ENCODE results near the gene NFAT5.
"Not testable (repeated sequence)": the region's sequence is repeated elsewhere in the genome, so short reads cannot be mapped to it uniquely, and the experiment has no call there.

NFAT5 gene

GRCh38 chr16:69643997-69644396, 78.2 kb downstream of the NFAT5 start:
- DNase-seq = not testable (repeated sequence)

DNA sequence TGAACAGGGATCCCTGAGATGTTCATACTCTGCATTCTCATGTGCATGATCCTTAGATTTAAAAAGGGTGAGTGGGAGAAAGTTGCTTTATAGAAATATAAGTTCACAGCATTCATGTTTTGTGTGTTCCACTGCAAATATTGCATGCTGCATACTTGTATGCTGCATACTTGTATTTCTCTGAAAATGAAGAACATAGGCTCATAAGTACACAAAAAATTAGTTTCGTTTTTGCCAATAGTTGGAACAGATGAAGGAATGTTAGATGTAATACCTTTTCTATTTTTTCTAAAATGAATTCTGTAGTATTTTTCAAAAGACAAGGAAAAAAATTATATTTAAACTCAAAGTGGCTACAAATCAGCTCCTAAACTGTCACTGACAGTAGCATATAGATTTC, 79.0 kb downstream of the NFAT5 start:
- DNase-seq = no peak

DNA sequence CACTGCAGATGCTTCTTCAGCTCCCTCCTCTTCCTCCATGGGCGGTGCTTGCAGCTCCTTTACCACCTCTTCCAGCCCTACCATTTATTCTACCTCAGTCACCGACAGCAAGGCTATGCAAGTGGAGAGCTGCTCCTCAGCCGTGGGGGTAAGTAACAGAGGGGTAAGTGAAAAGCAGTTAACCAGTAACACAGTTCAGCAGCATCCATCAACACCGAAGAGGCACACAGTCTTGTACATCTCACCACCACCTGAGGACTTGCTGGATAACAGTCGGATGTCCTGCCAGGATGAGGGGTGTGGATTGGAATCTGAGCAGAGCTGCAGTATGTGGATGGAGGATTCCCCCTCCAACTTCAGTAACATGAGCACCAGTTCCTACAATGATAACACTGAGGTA, 81.3 kb downstream of the NFAT5 start:
- DNase-seq = no peak

DNA sequence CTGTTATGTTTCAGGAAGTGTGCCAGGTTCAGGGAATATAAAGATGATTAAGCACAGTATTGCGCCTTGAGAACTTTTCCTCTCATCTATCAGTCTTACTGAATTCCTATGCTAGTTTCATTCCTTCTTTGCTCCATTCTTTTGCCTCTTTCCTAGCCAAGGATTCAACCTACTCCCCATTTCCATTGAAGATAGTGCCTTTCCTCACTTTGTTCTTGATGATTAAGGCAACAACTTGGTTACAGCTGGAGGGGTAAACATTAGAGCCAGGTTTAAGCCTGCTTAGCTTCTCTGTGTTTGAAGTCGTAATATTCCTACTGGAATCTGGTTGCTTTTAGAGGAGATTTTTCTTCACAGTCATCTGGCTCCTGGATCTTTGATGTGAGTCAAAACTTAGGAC, 85.5 kb downstream of the NFAT5 start:
- DNase-seq = no peak

DNA sequence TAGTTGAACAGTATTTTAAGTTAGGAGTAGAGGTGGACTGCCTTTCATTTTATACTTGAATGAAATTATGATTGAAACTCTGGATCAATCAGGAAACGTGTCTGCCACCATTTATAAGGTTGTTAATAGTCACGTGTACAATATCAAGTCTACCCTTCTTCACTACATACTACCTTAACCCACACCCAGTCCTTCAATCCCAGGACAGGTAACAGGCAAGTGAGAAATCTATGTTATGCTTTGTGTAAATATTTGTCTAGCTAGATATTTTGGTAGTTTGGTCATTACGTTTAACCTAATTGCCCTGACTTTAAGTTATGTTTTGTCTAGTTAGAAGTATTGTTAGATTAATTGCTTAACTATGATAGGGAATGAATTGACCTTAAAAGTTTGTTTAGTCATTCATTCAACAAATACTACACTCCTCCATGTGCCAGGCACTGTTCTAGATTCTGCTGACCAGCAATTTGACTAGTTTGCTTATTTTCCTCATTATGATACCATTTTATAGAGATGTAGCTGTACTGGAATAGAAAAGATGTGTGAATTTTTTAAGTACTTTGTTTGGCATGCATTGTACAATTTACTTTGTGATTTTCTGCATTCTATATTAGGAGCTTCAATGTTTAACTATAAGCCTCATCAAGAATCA, 88.6 kb downstream of the NFAT5 start:
- no peak for DNase-seq

- DNase-seq = no peak
Measured at GRCh38 chr16:69660166-69660565, 94.4 kb downstream of the NFAT5 start.

DNA sequence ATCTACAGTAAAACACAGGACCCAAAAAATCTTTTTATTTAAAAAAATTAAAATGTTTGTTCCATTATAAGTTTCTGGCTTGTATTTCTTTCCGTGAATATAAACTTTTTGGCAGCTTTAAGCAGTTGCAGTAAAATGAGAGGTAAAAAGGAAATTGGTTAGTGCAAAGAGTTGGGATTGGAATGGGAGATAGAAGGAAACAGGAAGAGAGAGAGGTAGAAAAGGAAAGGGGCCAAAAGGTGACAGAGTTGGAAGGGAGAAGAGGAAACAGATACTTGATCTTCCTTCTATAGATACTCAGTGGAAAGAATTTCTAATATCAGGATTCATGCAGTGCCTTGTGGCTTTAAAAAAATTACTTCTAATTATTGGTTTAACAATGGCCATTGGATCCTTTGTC, 97.1 kb downstream of the NFAT5 start:
- DNase-seq = no peak

DNA sequence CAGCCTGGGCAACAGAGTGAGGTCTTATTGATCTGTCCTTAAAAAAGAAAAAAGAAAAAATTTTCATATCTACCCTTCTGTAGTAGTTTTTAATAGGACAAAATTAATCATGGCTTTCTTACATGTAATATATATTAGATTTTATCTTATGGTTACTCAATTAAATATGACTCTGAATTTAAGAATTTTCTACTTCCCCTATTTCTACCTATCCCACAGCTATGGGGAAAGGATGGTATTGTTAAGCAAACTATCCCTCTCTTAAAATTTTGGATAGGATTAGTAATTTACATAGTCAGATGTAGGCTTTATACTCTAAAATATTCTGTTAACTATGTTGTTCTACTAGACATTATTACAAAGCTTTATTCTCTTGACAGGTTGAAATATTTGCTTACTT, 98.1 kb downstream of the NFAT5 start:
- DNase-seq = no peak

DNA sequence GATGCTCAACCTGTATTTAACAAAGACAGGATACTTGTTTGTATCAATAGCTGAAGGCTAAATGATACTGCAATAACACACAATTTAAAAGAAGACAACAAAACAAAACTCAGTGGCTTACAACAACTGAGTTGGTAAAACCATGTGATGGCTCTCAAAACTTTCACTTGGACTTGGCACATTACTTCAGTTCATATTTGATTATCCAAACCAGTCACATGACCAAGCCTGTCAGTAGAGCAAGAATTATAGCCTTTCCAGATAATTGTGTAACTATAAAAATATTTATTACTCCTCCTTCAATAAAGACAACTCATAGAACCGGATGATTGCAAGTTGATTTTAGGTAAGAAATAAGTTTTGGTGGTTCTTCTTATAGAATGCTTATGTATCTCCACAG, 103.8 kb downstream of the NFAT5 start:
- DNase-seq = no peak

- no peak for DNase-seq
Measured at GRCh38 chr16:69672315-69672997, 106.7 kb downstream of the NFAT5 start.

- DNase-seq = no peak
Measured at GRCh38 chr16:69672998-69673713, 107.4 kb downstream of the NFAT5 start.

GRCh38 chr16:69680358-69680757, 114.6 kb downstream of the NFAT5 start:
- no peak for DNase-seq

DNA sequence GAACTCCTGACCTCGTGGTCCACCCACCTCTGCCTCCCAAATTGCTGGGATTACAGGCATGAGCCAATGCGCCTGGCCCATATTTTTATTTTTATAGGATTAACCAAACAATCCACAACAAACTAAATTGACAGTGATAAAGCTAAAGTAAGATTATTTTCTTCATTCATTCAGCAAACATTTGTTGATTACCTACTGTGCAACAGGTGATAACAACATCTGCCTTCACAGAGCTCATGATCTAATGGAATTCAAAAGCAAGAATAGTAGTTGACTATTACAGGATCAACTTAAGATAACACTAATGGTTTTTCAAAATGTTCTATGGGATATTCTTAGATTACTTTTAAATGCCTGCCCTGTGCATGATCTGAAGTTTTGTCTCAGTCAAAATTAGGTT, 122.8 kb downstream of the NFAT5 start:
- DNase-seq = no peak

DNA sequence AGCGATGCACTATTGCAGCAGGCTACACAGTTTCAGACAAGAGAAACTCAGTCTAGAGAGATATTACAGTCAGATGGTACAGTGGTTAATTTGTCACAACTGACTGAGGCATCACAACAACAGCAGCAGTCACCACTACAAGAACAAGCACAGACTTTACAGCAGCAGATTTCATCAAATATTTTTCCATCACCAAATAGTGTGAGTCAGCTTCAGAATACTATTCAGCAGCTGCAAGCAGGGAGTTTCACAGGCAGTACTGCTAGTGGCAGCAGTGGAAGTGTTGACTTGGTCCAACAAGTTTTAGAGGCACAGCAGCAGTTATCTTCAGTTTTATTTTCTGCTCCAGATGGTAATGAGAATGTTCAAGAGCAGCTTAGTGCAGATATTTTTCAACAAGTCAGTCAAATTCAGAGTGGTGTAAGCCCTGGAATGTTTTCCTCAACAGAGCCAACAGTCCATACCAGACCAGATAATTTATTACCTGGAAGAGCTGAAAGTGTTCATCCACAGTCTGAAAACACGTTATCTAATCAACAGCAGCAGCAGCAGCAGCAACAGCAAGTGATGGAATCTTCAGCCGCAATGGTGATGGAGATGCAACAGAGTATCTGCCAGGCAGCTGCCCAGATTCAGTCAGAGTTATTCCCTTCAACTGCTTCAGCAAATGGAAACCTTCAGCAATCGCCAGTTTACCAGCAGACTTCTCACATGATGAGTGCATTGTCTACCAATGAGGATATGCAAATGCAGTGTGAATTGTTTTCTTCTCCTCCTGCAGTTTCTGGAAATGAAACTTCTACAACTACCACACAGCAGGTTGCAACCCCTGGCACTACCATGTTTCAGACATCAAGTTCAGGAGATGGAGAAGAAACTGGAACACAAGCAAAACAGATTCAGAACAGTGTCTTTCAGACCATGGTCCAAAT, 126.5 kb downstream of the NFAT5 start:
- no peak for DNase-seq

GRCh38 chr16:69693916-69694315, 128.2 kb downstream of the NFAT5 start:
- DNase-seq = no peak

GRCh38 chr16:69698404-69698803, 132.6 kb downstream of the NFAT5 start:
- no peak for DNase-seq

- no peak for DNase-seq
Measured at GRCh38 chr16:69699915-69700314, 134.1 kb downstream of the NFAT5 start.

DNA sequence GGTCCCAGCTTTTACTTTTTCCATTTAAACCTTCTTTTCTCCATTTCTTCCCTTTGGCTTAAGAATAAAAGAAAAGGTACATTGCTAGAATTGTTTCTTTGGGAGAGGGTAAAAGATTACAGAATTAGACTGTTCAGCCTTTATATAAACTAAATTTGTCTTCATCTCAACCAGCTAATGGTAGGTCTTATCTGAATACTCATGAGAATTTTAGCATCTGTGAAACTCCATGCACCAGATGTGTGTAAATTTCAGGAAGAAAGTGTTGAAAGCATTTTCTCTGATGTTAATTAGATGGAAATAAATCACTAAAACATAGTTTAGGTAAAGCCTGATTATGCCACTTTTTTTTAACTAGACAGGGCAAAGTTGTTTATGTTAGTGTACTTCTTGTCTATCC, 135.7 kb downstream of the NFAT5 start:
- DNase-seq = no peak

DNA sequence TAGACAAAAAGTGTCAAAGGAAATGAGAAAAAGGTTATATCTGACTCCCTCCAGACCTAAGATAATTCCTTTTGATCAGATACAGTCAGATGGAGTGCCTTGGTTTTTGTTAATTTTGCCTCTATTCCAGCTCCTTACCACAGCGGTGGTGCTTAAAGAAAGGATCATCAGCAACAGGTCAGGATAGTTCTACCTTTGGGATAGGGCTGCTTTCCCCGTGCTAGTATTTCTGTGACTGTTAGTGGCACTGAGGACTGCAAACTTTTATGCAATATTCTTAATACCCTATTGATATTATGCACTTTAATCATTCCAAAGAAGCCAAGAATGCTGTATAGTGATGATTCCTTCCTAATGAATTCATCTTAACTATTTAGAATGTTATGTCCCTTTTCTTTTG, 136.1 kb downstream of the NFAT5 start:
- no peak for DNase-seq

- DNase-seq = no peak
Measured at GRCh38 chr16:69703638-69704037, 137.9 kb downstream of the NFAT5 start.

DNA sequence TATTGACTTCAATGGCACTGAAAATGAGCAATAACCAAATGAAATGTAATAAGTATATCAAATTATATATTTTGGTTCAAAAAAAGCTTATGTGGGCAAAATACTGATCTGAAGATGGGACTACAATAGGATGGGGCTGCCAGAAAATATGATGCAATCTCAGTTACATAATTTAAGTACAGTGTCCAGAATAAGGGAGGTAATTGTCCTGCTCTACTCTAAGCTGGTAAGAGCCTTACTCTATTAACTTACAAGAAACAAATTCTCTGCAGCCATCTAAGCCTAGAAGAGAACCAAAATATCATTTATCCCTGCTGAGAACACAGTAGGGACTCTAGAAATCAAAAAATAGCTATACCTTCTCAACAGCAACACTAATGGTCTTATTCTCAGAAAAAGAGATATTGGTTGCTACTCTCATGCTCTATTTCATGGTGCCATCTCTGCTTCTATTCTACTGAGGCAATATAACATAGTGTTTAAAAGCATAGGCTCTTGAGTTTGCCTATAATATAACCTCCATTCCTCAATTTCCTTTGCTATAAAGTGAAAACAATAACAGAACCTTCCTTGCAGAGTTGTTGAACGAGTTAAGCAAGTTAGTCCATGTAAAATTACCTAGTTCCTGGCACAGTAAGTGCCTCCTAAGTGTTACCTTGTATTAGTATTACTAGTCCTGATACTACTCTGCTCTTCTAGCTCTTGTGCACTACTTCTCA, 140.6 kb downstream of the NFAT5 start:
- DNase-seq = no peak

DNA sequence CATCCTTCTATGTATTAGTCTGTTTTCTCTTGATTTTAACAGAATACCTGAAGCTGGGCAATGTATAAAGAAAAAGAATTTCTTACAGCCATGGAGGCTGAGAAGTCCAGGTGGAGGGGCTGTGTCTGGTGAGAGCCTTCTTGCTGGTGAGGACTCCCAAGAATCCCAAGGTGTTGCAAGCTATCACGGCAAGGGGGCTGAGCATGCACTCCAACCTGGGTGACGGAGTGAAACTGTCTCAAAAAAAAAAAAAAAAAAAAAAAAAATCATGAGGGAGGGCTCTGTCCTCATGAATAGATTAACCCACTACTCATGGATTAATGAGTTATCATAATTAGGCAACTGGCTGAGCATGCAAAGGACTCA, 141.2 kb downstream of the NFAT5 start:
- no peak for DNase-seq

Measured in amniotic stem cell (primary cell).